Measurements from ENCODE around the gene ITGA7.

DNA sequence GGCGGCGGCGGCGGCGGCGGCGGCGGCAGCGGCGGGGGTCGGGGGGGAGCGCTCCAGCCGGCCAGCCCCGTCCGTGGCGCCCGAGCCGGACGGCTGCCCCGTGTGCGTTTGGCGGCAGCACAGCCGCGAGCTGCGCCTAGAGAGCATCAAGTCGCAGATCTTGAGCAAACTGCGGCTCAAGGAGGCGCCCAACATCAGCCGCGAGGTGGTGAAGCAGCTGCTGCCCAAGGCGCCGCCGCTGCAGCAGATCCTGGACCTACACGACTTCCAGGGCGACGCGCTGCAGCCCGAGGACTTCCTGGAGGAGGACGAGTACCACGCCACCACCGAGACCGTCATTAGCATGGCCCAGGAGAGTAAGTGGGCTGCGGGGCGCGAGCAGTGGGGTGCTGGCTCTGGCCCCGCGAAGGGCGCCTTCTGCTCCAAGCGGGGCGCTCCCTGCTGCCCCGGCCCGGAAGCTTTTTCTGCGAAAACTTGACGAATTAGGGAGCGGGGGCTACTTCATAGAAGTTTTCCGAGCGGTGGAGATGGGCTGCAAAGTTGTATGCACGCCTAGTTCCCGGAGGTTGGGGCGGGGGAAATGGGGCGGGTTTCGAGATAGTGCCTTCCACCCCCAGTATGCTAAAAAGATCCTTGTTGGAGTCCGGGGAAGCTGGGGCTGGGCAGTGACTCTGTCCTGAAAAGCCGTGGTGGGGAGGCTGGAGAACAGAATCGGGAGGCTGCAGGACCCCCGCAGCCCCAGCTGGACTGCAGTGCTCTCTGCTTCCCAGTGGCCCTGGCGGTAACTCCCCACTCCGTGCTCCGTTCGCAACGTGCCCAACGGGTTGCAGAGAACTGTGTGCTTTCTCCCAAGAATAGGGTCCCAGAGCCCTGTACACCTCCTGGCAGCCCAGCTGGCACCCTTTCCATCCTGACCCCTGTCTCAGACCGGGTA, 36.0 kb upstream of the ITGA7 start:
- TF ChIP-seq, protein P1, sequence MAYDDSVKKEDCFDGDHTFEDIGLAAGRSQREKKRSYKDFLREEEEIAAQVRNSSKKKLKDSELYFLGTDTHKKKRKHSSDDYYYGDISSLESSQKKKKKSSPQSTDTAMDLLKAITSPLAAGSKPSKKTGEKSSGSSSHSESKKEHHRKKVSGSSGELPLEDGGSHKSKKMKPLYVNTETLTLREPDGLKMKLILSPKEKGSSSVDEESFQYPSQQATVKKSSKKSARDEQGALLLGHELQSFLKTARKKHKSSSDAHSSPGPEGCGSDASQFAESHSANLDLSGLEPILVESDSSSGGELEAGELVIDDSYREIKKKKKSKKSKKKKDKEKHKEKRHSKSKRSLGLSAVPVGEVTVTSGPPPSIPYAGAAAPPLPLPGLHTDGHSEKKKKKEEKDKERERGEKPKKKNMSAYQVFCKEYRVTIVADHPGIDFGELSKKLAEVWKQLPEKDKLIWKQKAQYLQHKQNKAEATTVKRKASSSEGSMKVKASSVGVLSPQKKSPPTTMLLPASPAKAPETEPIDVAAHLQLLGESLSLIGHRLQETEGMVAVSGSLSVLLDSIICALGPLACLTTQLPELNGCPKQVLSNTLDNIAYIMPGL (CRISPR knock-in tag; IDR thresholded peaks at IDR 0.05): no peak
- TF ChIP-seq, protein P2, sequence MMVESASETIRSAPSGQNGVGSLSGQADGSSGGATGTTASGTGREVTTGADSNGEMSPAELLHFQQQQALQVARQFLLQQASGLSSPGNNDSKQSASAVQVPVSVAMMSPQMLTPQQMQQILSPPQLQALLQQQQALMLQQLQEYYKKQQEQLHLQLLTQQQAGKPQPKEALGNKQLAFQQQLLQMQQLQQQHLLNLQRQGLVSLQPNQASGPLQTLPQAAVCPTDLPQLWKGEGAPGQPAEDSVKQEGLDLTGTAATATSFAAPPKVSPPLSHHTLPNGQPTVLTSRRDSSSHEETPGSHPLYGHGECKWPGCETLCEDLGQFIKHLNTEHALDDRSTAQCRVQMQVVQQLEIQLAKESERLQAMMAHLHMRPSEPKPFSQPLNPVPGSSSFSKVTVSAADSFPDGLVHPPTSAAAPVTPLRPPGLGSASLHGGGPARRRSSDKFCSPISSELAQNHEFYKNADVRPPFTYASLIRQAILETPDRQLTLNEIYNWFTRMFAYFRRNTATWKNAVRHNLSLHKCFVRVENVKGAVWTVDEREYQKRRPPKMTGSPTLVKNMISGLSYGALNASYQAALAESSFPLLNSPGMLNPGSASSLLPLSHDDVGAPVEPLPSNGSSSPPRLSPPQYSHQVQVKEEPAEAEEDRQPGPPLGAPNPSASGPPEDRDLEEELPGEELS (CRISPR knock-in tag; IDR thresholded peaks at IDR 0.05): no peak
- TF ChIP-seq, protein P3, sequence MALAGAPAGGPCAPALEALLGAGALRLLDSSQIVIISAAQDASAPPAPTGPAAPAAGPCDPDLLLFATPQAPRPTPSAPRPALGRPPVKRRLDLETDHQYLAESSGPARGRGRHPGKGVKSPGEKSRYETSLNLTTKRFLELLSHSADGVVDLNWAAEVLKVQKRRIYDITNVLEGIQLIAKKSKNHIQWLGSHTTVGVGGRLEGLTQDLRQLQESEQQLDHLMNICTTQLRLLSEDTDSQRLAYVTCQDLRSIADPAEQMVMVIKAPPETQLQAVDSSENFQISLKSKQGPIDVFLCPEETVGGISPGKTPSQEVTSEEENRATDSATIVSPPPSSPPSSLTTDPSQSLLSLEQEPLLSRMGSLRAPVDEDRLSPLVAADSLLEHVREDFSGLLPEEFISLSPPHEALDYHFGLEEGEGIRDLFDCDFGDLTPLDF (CRISPR knock-in tag; IDR thresholded peaks at IDR 0.05): no peak
- TF ChIP-seq NFYB (CRISPR knock-in tag; conservative IDR thresholded peaks at IDR 0.05; ENCODE audit: low read depth): no peak
- TF ChIP-seq MLX (CRISPR knock-in tag; IDR thresholded peaks at IDR 0.05): no peak
